SU-DHL-6 (cell line): ENCODE results near the gene DCLK3.

Experiments
- H2AFZ ChIP-seq: fragments of 200-600 bp; sonication (generic); 2 replicates; pipeline ENCODE4 v1.6.1; 2014; ENCODE audit warnings: low read depth, mild to moderate bottlenecking, moderate library complexity, mixed read lengths, antibody characterized with exemption, low read length; ENCODE audit not compliant: severe bottlenecking
- H3F3A ChIP-seq: fragments of 200-600 bp; shearing (Covaris generic); 2 replicates; pipeline ENCODE4 v1.6.0; 2016; ENCODE audit warnings: antibody characterized with exemption, mild to moderate bottlenecking; ENCODE audit not compliant: insufficient read depth
- H3K27ac ChIP-seq: fragments of 200-600 bp; sonication (generic); 2 replicates; pipeline ENCODE4 v1.5.1; 2016; ENCODE audit warnings: low read depth, mild to moderate bottlenecking, low read length, moderate library complexity, mixed read lengths
- H3K27me3 ChIP-seq: fragments of 200-600 bp; sonication (generic), shearing (Covaris generic); 2 replicates; pipeline ENCODE4 v1.6.0; 2014; ENCODE audit warnings: mild to moderate bottlenecking, low read length
- H3K36me3 ChIP-seq: fragments of 200-600 bp; sonication (generic); 2 replicates; pipeline ENCODE4 v1.6.1; 2014; ENCODE audit warnings: mild to moderate bottlenecking, low read length, mixed read lengths
- H3K4me2 ChIP-seq: fragments of 300-600, 200-600 bp; shearing (Covaris generic), sonication (generic); 2 replicates; pipeline ENCODE4 v1.6.0; 2014; ENCODE audit warnings: low read length, low read depth, mild to moderate bottlenecking; ENCODE audit not compliant: poor library complexity, severe bottlenecking
- H3K4me3 ChIP-seq: fragments of 200-600 bp; sonication (generic); 2 replicates; pipeline ENCODE4 v1.5.1; 2014; ENCODE audit warnings: antibody characterized with exemption, low read length, mild to moderate bottlenecking, mixed read lengths; ENCODE audit not compliant: insufficient read depth, poor library complexity, severe bottlenecking
- H3K79me2 ChIP-seq: fragments of 200-600 bp; sonication (generic); 2 replicates; pipeline ENCODE4 v1.6.1; 2014; ENCODE audit warnings: mild to moderate bottlenecking, low read length, moderate library complexity; ENCODE audit not compliant: insufficient read depth
- H3K9ac ChIP-seq: fragments of 200-600 bp; sonication (generic); 2 replicates; pipeline ENCODE4 v1.7.0; 2014; ENCODE audit warnings: mild to moderate bottlenecking, low read length
- H3K9me2 ChIP-seq: fragments of 200-600 bp; sonication (generic); replicated peaks from 2 replicates; pipeline ENCODE4 v1.6.1; 2014; ENCODE audit warnings: low read length; ENCODE audit not compliant: insufficient read depth
- H3K9me3 ChIP-seq: fragments of 200-600 bp; sonication (generic); 2 replicates; pipeline ENCODE4 v1.6.1; 2014; ENCODE audit warnings: low read length, mixed read lengths; ENCODE audit not compliant: insufficient read depth
- H4K20me1 ChIP-seq: fragments of 200-600 bp; sonication (generic); 2 replicates; pipeline ENCODE4 v1.6.1; 2014; ENCODE audit warnings: low read depth, mild to moderate bottlenecking, antibody characterized with exemption, low read length, moderate library complexity, mixed read lengths
- CTCF ChIP-seq: fragments of 200-600 bp; sonication (generic); IDR thresholded peaks from one replicate; pipeline ENCODE4 v1.5.1; 2017; ENCODE audit warnings: antibody characterized with exemption, mild to moderate bottlenecking, low read length, moderate library complexity; ENCODE audit not compliant: insufficient read depth, poor library complexity, severe bottlenecking
- EZH2phosphoT487 ChIP-seq: fragments of 200-600 bp; sonication (generic), shearing (Covaris generic); conservative IDR thresholded peaks from 2 replicates; pipeline ENCODE4 v1.6.1; 2018; ENCODE audit warnings: mild to moderate bottlenecking, antibody characterized with exemption, low read length, moderate library complexity, mixed read lengths

The DCLK3 gene

GRCh38 chr3:36744763-36745162 is 19.6 kb downstream of the DCLK3 start:
- Histone ChIP-seq H3K4me3 (no peak overlapping the region), H3K9me3 (no peaks in the 10 kb centered on the region), H2AFZ (no peak overlapping the region), H3K79me2 (no peaks in the 10 kb centered on the region), H3F3A (no peaks in the 10 kb centered on the region), H3K27me3 (no peaks in the 10 kb centered on the region), H4K20me1 (no peaks in the 10 kb centered on the region), H3K27ac (no peak overlapping the region), H3K9ac (no peak overlapping the region), H3K36me3 (no peaks in the 10 kb centered on the region), H3K4me2 (no peak overlapping the region), H3K9me2 (no peaks in the 10 kb centered on the region)
- no peak for TF ChIP-seq EZH2phosphoT487
- no peak for TF ChIP-seq CTCF

- Histone ChIP-seq H3K4me3 (no peak overlapping the region), H3F3A (no peaks in the 10 kb centered on the region), H4K20me1 (no peaks in the 10 kb centered on the region), H3K79me2 (no peaks in the 10 kb centered on the region), H3K4me2 (no peak overlapping the region), H3K9me3 (no peaks in the 10 kb centered on the region), H3K27me3 (no peaks in the 10 kb centered on the region), H3K27ac (no peak overlapping the region), H3K36me3 (no peaks in the 10 kb centered on the region), H3K9ac (no peak overlapping the region), H2AFZ (no peak overlapping the region), H3K9me2 (no peaks in the 10 kb centered on the region)
- no peak for TF ChIP-seq CTCF
- no peak for TF ChIP-seq EZH2phosphoT487
Measured at GRCh38 chr3:36743826-36744225, 20.5 kb downstream of the DCLK3 start.

- H3K9ac ChIP-seq, result no peak overlapping the region
- H3K9me3 ChIP-seq, result no peaks in the 10 kb centered on the region
- no peaks in the 10 kb centered on the region for H3K79me2 ChIP-seq
- H4K20me1 ChIP-seq, result no peaks in the 10 kb centered on the region
- no peaks in the 10 kb centered on the region for H3F3A ChIP-seq
- H3K4me3 ChIP-seq, result no peak overlapping the region
- no peak overlapping the region for H3K4me2 ChIP-seq
- H3K27me3 ChIP-seq, result no peaks in the 10 kb centered on the region
- TF ChIP-seq CTCF (no peak), EZH2phosphoT487 (no peak)
- H3K36me3 ChIP-seq, result no peaks in the 10 kb centered on the region
- no peak overlapping the region for H2AFZ ChIP-seq
- no peaks in the 10 kb centered on the region for H3K9me2 ChIP-seq
- no peak overlapping the region for H3K27ac ChIP-seq
Measured at GRCh38 chr3:36741285-36741684, 23.1 kb downstream of the DCLK3 start.
